CD4-positive, alpha-beta T cell (primary cell): Measurements from ENCODE around the gene ACOT12. TPM values are rescaled to one million over a fixed set of nuclear protein-coding genes. Genes with fewer than 3 reads are reported as not detected.

Source experiments
- ATAC-seq: fragments of 200-7000 bp; cut with Tn5 transposase; one replicate; pipeline ENCODE4 v1.10.0; 2022; ENCODE audit warnings: mild to moderate bottlenecking; ENCODE audit not compliant: poor library complexity
- CTCF ChIA-PET: fragments of 350-600 bp; sonication (Branson Sonifier 250); formaldehyde crosslinking; loops from one replicate; lab custom pipeline; 2021; ENCODE audit warnings: antibody characterized with exemption, inconsistent platforms; lab: Charles Lee
- POLR2A ChIA-PET: fragments of 350-600 bp; sonication (Branson Sonifier 250); formaldehyde crosslinking; loops from one replicate; lab custom pipeline; 2021; ENCODE audit warnings: antibody characterized with exemption, inconsistent platforms; lab: Charles Lee
- DNase-seq, 14 experiments: peaks; one replicate each; pipeline ENCODE4 v3.0.0-alpha.2; 2013 to 2020; ENCODE audit warnings: mixed read lengths in 2 of 14
- H3K27ac ChIP-seq, 2 donors: one replicate each; pipeline versions ENCODE4 v1.5.1 to v1.7.0; 2013; ENCODE audit warnings: low read length in 2 of 2, low read depth in 1 of 2, mild to moderate bottlenecking in 1 of 2
- H3K27me3 ChIP-seq, 2 experiments: 1 replicate in 1 of 2; 2 replicates in 1 of 2; pipeline versions ENCODE4 v1.6.1 to v1.7.0; 2013; ENCODE audit warnings: low read length in 2 of 2, control low read depth in 1 of 2, mild to moderate bottlenecking in 1 of 2, moderate library complexity in 1 of 2; ENCODE audit not compliant: insufficient read depth in 2 of 2, control insufficient read depth in 1 of 2
- H3K36me3 ChIP-seq: one replicate; pipeline ENCODE4 v1.6.1; 2013; ENCODE audit warnings: low read length, control low read depth; ENCODE audit not compliant: insufficient read depth
- H3K4me1 ChIP-seq: one replicate; pipeline ENCODE4 v1.6.1; 2013; ENCODE audit warnings: low read length, control low read depth; ENCODE audit not compliant: insufficient read depth
- H3K4me3 ChIP-seq: one replicate; pipeline ENCODE4 v1.5.1; 2013; ENCODE audit warnings: mild to moderate bottlenecking, low read length, moderate library complexity
- H3K9me3 ChIP-seq, 2 experiments: 1 replicate in 1 of 2; 2 replicates in 1 of 2; pipeline versions ENCODE4 v1.6.1 to v1.7.0; 2013; ENCODE audit warnings: low read length in 2 of 2, mild to moderate bottlenecking in 2 of 2, control low read depth in 1 of 2, moderate library complexity in 1 of 2; ENCODE audit not compliant: control insufficient read depth in 1 of 2, insufficient read depth in 1 of 2
- H3K27ac Mint-ChIP-seq: one replicate; pipeline ENCODE4 v1.8.0; 2020; ENCODE audit warnings: mixed read lengths
- H3K27me3 Mint-ChIP-seq: one replicate; pipeline ENCODE4 v1.8.0; 2021; ENCODE audit warnings: mixed read lengths
- H3K36me3 Mint-ChIP-seq: one replicate; pipeline ENCODE4 v1.8.0; 2021; ENCODE audit warnings: low read depth, mixed read lengths
- H3K4me1 Mint-ChIP-seq: one replicate; pipeline ENCODE4 v1.8.0; 2021; ENCODE audit warnings: low read depth, mixed read lengths
- H3K4me3 Mint-ChIP-seq: one replicate; pipeline ENCODE4 v1.8.0; 2020; ENCODE audit warnings: mild to moderate bottlenecking, mixed read lengths
- H3K9me3 Mint-ChIP-seq: one replicate; pipeline ENCODE4 v1.8.0; 2020; ENCODE audit warnings: mixed read lengths
- CTCF ChIP-seq: fragments of 200-600 bp; IDR thresholded peaks from one replicate; pipeline ENCODE4 v1.8.0; 2022; ENCODE audit warnings: antibody characterized with exemption, mild to moderate bottlenecking
- intact Hi-C, 2 experiments: fragments of 100-400 bp; cut with DNase I in 1 of 2; cut with micrococcal nuclease in 1 of 2; formaldehyde crosslinking; loops; one replicate each; pipeline versions ENCODE4 v1.15.1 to v1.9.0; 2023 to 2025; cut with DNase I, micrococcal nuclease
- total RNA-seq, 174 experiments: library from RNA in 2 of 174; stranded (reverse) in 2 of 174; gene quantifications; one replicate each; pipeline ENCODE4 v1.2.3 and lab custom pipeline; 2021 to 2026

The ACOT12 gene
- total RNA-seq, 2 experiments from 2014 or later, result 0.39 to 0.44 TPM

- Mint-ChIP-seq H3K27ac (no peak overlapping the region), H3K27me3 (no peaks in the 10 kb centered on the region), H3K9me3 (no peaks in the 10 kb centered on the region)
These were observed 28.4 kb downstream of the ACOT12 start for GRCh38 chr5:81365541-81365940.

GRCh38 chr5:81363093-81363871 is 30.7 kb downstream of the ACOT12 start:
- H3K9me3 ChIP-seq, result no peaks in the 10 kb centered on the region
- intact Hi-C loops, result no loop called here
- Mint-ChIP-seq H3K36me3 (no peaks in the 10 kb centered on the region), H3K27me3 (no peaks in the 10 kb centered on the region), H3K4me3 (no peak overlapping the region), H3K27ac (no peak overlapping the region), H3K9me3 (no peaks in the 10 kb centered on the region), H3K4me1 (no peaks in the 10 kb centered on the region)
- POLR2A ChIA-PET, result interaction anchor here (0.6 kb wide), 1 partner anchor 40 kb away, joined by 3 read pairs; no protein-coding TSS in a partner anchor
- peaks cover 0 to 3% of the 10 kb centered on the region in 2 experiments for H3K27me3 ChIP-seq
- DNase-seq (no peak), ATAC-seq (no peak)
- no peak overlapping the region for H3K27ac ChIP-seq
- no peak overlapping the region for H3K4me3 ChIP-seq
- TF ChIP-seq CTCF, result no peak
- no peaks in the 10 kb centered on the region for H3K36me3 ChIP-seq
- CTCF ChIA-PET, result no interaction called here
- no peaks in the 10 kb centered on the region for H3K4me1 ChIP-seq

More at GRCh38 chr5:81365541-81365940, 28.4 kb downstream of the ACOT12 start:
- POLR2A ChIA-PET, result no interaction called here
- CTCF ChIA-PET, result no interaction called here
- DNase-seq (no peak), ATAC-seq (no peak)
- no peaks in the 10 kb centered on the region for H3K36me3 Mint-ChIP-seq
- TF ChIP-seq CTCF, result no peak
- no peak overlapping the region for H3K4me3 ChIP-seq
- intact Hi-C loops, result no loop called here
- H3K27ac ChIP-seq, result no peak overlapping the region
- H3K4me3 Mint-ChIP-seq, result no peak overlapping the region
- no peaks in the 10 kb centered on the region for H3K36me3 ChIP-seq
- no peaks in the 10 kb centered on the region for H3K4me1 Mint-ChIP-seq
- H3K27me3 ChIP-seq, result no peaks in the 10 kb centered on the region
- no peaks in the 10 kb centered on the region for H3K9me3 ChIP-seq
- no peaks in the 10 kb centered on the region for H3K4me1 ChIP-seq

GRCh38 chr5:81361600-81361999 is 32.3 kb downstream of the ACOT12 start:
- Histone ChIP-seq H3K9me3 (no peaks in the 10 kb centered on the region), H3K4me3 (no peak overlapping the region), H3K27ac (no peak overlapping the region), H3K36me3 (no peaks in the 10 kb centered on the region), H3K27me3 (peaks cover 0 to 3% of the 10 kb centered on the region in 2 experiments), H3K4me1 (no peaks in the 10 kb centered on the region)
- no peak for ATAC-seq
- H3K36me3 Mint-ChIP-seq, result no peaks in the 10 kb centered on the region
- ChIA-PET POLR2A (no interaction called here), CTCF (interaction anchor here (0.6 kb wide), 1 partner anchor 208 kb away, joined by 4 read pairs; no protein-coding TSS in a partner anchor)
- no peaks in the 10 kb centered on the region for H3K9me3 Mint-ChIP-seq
- no peak overlapping the region for H3K27ac Mint-ChIP-seq
- H3K4me3 Mint-ChIP-seq, result no peak overlapping the region
- no peaks in the 10 kb centered on the region for H3K4me1 Mint-ChIP-seq
- H3K27me3 Mint-ChIP-seq, result no peaks in the 10 kb centered on the region
- no peak for TF ChIP-seq CTCF
- intact Hi-C loops, result no loop called here
- DNase-seq, result no peak
